Activated effector memory CD4-positive, alpha-beta T cell treated with Interleukin-2 at 50 U/mL for 16 hours (primary cell): ENCODE results near the gene RNF166.

Experiments
- DNase-seq: peaks from one replicate; pipeline ENCODE4 v3.0.0-alpha.2; 2020

RNF166 gene, protein sequence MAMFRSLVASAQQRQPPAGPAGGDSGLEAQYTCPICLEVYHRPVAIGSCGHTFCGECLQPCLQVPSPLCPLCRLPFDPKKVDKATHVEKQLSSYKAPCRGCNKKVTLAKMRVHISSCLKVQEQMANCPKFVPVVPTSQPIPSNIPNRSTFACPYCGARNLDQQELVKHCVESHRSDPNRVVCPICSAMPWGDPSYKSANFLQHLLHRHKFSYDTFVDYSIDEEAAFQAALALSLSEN

GRCh38 chr16:88706229-88706964, at the start of gene RNF166, which contains the start of gene CTU2:
TSS of gene RNF166 (minus strand) at chr16:88706408. CDS start at chr16:88706325, 83 bp downstream.
TSS of gene CTU2 (plus strand) at chr16:88706503. CDS start at chr16:88706531, 28 bp downstream.
- peak; percentile 83 for DNase-seq

GRCh38 chr16:88754912-88755744, 48.9 kb upstream of the RNF166 start:
- DNase-seq, result no peak

DNA sequence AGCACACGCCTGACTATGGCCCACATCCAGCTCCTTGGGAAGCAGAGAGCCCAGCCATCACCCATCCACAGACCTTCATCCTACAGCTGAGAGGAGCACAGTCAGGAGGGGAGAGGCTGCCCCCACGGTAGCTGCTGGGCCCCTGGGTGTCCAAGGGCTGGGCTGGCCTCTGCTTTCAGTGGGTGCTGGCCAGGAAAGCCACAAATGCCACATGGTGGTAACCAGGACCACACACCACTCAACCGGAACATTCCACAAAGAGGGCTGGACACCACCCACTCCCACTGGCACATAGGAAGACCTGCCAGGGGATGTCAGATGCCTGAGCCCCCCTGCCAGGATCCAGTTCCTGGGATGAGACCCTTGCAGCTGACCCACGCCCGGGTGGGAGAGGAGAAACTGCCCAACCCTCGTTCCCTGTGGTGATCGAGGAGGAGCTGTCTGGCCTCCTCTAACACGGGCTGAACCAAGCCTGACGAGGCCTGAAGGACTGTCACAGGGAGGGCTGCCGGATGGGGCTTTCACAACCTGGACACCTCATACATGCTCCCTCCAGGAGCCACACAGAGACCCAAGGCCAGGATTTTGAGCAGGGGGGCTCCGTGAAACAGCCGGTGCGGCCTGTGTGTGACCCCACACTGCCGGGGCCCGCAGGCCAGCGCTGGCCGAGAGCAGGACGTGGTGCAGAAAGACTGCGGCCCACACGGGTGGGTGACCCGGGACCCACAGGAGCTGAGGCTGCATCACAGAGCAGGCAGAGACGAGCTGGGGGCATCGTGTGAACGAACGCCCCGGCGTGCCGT, 48.1 kb upstream of the RNF166 start:
- DNase-seq, result no peak

DNA sequence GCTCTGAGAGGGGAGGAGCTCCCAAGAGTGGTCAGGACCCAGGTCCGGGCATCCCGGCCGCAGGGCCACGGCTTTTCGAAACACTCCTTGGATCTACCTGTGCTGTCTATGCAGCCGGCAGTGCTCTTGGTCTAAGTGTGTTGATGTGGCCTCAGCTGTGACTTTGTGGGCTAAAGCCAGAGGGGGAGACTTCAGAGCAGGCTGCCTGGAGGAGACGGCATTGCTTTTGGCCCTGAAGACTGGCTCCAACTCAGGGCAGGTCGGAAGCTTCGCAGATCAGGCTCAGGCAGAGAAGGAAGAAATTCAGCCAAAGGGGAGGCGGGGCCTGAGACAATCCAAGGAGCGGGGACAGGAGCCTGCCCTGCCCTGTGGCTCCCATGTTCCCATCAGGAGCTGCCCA, 47.4 kb upstream of the RNF166 start:
- DNase-seq, result no peak

DNA sequence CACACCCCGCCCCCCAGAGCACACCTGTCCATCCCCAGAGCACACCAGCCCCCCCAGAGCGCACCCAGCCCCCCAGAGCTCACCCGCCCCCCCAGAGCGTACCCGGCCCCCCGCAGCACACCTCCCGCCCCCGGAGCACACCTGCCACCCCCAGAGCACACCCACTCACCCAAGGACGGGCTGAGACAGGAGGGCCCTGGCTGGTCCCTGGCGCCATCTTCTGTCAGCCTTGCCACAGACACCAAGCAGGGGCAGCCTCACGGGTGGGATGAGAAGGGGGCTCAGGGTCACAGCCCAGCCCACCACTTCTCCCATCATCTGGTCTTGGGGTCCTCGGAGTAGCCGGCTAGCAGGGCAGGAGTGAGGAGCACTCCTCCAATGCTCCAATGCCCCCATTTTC, 47.0 kb upstream of the RNF166 start:
- no peak for DNase-seq

- no peak for DNase-seq
These were observed 46.3 kb upstream of the RNF166 start for GRCh38 chr16:88752386-88753002.

DNA sequence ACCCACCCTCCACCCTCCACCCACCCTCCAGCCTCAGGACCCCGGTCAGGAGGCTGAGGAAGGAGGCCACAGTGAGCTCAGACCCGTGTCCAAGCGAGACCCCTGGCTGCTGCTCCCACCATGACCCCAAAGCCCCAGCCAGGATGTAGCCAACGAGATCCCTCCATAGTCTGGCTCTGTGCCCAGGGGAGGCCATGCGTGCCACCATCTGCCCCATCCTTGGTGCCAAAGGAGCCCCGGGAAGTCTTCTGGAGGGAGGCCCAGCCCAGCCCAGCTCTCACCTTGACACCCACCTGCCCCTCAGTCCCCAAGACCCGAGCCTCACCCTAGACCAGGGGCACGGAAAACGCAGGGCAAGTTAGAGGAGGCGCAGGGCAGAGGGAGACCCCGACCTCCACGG, 44.6 kb upstream of the RNF166 start:
- DNase-seq, result no peak

DNA sequence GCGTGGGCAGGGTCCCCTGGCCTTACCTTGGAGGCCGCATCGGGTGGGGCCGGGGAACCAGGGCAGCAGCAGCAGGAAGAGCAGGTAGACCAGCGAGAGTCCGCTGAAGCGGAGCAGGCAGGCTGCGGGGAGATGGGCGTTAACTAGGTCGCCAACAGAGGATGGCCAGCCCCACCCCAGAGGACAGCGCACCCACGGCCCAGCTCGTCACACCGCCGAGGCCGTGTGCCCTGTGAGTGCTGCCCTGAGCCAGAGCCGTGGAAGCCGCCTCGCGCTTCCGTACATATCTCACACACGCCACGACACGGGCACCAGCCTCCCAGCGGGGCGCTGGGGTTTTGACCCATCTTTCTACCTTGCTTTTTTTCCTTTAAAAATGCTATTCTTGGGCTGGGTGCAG, 43.1 kb upstream of the RNF166 start:
- no peak for DNase-seq

DNA sequence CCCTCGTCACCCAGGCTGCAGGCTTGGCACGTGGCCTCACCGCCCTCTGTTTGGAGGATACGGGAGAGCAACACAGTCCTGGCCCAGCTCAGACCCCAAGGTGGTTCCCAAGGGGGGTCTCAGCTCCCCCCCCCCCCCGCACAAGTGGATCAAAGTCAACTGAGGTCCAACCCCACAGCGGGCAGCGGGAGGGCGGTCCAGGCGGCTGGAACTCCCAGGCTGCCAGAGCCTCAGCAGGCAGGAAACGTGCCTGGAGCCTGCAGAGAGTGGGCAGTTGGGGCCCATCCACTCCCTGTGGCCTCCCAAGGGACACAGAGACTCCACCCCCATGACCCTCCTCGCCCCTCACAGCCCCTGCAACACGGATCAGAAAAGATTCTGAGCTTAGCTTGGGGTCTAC, 42.2 kb upstream of the RNF166 start:
- no peak for DNase-seq

DNA sequence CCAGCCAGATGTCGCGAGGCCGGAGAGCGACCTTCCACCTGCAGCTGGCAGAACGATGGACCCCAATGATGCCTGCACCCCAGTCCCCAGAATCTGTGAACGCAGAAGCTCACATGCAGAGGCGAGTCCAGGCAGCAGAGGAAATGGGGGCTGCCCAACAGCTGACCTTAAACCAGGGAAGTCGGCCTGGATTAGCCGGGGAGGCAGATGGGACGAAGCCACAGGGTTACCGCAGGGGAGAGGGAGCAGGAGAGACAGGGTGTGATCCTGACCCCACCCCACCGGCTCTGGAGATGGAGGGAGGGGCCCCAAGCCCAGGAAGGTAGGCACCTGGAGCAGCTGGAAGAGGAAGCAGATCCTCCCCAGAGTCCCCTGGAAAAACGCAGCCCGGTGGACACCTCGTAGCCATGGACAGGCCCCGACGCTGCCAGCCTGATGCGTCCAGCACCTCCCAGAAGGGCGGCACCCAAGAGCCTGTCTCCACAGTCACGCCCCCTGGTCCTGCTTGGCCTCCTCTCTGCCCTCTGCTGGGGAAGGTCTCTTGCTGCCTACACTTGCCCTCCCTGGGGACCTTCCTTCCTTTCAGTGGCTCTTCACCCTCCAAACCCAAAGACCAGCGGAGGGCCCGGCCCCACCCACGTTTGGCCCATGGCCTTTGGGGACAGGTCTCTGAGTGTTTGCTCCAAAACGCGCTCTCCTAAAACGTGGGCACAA, 41.5 kb upstream of the RNF166 start:
- DNase-seq, result no peak

- no peak for DNase-seq
These were observed 40.3 kb upstream of the RNF166 start for GRCh38 chr16:88746506-88746905.

- no peak for DNase-seq
These were observed 38.6 kb upstream of the RNF166 start for GRCh38 chr16:88744577-88745521.

DNA sequence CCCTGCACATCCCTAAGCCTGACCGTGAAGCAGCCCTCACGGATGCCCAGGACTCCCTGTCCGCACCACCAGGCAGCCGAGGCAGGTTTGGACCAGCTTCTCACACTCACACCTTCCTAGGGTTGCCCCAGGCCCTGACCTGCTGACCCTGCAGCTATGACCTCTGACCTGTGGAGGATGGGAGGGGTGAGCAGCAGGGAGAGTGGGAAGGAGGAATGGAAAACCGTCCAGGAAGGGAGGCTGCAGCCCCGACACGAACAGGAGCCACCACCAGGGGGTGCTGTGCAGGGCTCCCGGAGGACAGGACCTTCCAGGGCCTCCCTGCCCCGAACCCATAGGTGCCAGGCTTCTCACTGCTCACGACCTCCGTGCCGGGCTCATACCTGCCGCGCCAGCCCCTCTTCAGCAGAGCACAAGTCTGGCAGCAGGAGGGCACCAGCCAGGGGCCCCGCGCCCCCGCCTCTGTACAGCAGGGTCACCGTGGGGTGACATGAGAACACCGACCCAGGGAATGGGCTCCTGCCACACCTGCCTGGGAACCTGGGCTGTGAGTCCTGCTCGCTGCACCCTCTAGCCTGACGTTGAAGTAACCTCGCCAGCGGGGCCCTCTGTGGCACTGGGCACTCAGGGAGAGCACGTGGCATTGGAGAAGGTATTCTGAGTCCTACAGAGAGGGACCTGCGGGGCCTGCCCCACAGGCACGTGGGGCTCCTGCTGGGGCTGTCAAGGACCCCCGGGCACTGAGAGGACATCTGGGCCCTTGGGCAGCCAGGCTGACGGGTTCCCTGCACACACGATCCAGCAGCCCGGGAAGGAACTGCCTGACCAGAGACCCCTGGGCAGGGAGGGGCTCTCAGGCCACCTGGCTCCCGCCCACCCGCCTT, 37.7 kb upstream of the RNF166 start:
- DNase-seq, result peak; percentile 62

DNA sequence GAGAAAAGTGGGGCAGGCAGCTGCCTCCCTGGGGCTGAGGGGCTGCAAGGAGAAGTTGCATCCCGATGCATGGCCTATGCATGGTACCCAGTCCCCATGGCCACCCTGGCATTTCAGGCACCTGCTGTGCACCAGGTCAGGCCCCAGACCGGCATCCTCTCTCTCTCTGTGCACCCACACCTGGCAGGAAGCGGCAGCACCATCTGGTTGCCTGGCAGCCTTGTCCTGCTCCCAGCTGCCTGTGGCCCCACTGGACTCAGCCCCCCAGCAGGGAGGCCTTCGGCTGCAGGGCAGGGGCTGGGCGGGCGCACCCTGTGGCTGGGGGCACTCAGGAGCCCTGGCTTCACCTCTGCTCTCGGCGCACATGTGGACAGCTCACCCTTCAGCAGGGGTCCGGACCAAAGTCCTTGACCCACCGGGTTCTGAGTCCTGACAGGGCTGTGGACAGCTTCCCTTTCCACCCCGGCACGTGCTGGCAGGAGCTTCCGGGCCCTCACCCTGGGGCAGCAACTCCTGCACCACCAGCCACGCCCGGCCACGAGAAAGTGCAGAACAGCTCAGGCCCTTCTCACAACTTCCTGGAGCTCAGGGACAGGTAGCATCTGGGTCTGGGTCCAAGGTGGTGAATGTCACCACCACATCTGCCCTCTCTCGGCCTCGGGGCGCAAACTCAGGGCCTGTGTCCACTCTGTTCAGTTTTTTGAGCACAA, 36.8 kb upstream of the RNF166 start:
- DNase-seq, result no peak

DNA sequence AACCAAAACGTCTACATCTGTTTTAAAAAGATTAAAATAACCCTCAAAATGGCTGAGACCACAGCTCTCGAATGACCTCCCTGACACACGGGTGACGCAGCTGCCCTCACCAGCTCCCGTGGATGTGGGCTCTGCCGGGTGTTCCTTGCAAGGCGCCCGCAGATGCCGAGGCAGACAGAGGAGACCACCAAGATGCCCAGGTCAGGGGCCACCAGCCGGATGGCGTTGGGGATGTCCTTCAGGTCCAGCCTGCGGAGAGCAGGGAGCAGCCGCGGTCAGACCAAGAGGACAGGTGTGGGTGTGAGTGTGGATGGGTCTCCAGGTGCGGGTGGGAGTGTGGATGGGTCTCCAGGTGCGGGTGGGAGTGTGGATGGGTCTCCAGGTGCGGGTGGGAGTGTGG, 35.2 kb upstream of the RNF166 start:
- DNase-seq, result no peak

DNA sequence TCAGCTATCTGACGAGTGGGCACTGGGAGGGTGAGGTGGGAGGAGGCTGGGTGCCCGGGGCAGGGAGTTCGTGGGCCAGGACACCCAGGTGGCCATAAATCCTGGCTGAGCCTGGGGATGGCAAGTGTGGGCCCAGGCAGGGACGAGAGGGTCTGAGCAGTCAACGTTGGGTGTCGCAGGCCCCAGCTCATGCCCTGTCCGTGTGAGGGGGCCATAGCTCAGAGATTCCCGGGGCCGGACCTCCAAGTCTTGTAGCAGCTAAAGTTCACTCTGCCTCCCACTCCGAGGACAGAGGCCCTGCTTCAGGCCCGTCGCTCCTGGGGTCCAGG, 34.5 kb upstream of the RNF166 start:
- no peak for DNase-seq

DNA sequence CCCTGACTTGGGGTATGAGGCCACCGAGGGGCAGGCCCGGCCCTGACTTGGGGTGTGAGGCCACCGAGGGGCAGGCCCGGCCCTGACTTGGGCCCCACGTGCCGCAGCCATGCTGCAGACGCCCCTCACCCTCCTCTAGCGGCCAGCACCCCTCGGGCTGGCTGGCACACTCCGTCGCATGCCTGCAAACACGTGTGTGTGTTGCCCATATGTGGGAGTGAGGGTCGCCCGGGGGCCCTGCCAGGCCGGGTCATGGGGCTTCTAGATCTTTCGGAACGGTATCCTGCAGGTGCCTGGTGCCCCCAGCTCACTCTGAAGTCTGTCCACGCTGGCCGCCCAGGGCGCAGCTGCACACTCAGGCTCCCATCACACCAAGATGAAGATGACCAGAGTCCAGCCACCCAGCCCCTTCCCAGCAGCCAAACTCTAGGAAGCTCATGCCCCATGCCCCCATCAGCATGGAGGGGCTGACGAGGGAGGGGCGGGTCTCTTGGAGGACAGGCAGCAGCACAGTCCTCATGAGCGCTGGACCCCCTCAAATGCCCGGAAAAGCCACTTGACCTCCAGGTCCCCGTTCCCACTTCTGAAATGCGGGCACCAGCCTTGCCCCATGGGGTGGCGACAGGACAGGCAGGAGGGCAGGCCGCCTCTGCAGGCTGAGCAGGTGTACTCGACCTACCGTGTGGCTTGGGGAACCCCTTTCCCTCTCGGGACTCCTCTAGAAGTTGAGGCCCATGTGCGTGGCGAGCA, 33.9 kb upstream of the RNF166 start:
- no peak for DNase-seq
